ENCODE data around the gene TOMM7. TPM values are rescaled to one million over a fixed set of nuclear protein-coding genes. Genes with fewer than 3 reads are reported as not detected.

Gene TOMM7
- total RNA-seq, 4 donors from 2014 or later, result 141 to 303 (median 267) TPM

DNA sequence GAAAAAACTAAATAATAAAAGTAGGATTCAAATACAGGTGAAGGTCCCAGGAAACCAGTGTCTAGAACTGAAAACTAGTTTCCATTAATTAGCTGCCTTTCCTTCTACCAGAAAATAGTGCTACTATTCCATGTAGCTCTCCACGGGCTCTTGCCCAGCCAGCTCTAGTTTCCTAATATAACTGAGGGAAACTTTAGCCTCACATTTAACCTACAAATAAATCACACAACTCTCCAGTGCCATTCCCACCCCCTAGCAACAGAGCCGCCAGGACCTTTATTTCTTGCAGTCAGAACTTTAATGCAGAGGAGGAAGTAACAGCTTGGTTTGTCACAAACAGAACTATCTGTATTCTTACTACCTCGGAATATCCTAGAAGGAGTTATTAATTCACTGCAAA is 10.3 kb downstream of the TOMM7 start:
- 84% methylated on average over 3 of the region's 3 CpGs for WGBS
- no peaks in the 10 kb centered on the region for H3K9me3 ChIP-seq
- no peak overlapping the region for H3K4me3 ChIP-seq
- TF ChIP-seq, protein P1, sequence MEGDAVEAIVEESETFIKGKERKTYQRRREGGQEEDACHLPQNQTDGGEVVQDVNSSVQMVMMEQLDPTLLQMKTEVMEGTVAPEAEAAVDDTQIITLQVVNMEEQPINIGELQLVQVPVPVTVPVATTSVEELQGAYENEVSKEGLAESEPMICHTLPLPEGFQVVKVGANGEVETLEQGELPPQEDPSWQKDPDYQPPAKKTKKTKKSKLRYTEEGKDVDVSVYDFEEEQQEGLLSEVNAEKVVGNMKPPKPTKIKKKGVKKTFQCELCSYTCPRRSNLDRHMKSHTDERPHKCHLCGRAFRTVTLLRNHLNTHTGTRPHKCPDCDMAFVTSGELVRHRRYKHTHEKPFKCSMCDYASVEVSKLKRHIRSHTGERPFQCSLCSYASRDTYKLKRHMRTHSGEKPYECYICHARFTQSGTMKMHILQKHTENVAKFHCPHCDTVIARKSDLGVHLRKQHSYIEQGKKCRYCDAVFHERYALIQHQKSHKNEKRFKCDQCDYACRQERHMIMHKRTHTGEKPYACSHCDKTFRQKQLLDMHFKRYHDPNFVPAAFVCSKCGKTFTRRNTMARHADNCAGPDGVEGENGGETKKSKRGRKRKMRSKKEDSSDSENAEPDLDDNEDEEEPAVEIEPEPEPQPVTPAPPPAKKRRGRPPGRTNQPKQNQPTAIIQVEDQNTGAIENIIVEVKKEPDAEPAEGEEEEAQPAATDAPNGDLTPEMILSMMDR (IDR thresholded peaks at IDR 0.05), result no peak
- TF ChIP-seq EP300 (IDR thresholded peaks at IDR 0.05), result no peak
- TF ChIP-seq POLR2AphosphoS5 (IDR thresholded peaks at IDR 0.05), result no peak
- no peak for TF ChIP-seq POLR2A (IDR thresholded peaks at IDR 0.05; ENCODE audit: low read depth)
- intact Hi-C loops (cut with DNase I), result no loop called here
- H3K36me3 ChIP-seq, result peaks cover 9 to 68% (median 35%) of the 10 kb centered on the region in 4 donors
- no peak for DNase-seq (ENCODE audit: extremely low spot score)
- peaks cover 0 to 5% (median 2%) of the 10 kb centered on the region in 4 donors for H3K4me1 ChIP-seq
- no peaks in the 10 kb centered on the region for H3K27me3 ChIP-seq
- H3K27ac ChIP-seq (replicated peaks in 1 of 4), result no peak overlapping the region

DNA sequence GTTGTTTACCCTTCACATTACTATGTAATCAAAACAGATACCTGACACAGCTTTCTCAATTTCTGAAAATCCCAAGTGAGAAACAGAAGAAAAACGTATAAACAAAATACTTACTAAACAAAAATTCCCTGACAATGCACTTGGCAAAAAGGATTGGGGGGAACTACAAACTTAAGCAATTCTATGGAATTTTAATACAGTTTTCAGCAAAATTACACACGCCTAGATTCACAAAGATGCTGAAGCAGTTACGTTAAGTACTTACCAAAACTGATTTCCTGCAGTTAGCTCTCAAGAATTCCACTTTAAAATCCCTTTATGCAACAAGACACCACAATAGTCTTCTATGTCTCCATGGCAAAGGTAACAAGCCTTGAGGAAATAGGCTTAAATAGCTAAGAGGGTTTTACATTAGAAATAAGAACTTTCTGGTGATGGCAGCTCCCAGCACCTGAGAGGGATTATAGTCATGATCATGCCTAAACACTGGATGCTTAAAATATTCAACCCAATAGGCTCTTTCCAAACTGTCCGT is 10.8 kb downstream of the TOMM7 start:
- DNase-seq (ENCODE audit: extremely low spot score), result no peak
- intact Hi-C loops (cut with DNase I), result no loop called here
- WGBS, result 87% methylated on average over 4 of the region's 4 CpGs
- no peak overlapping the region for H3K4me3 ChIP-seq
- TF ChIP-seq POLR2A (IDR thresholded peaks at IDR 0.05; ENCODE audit: low read depth) (no peak), POLR2AphosphoS5 (IDR thresholded peaks at IDR 0.05) (no peak), EP300 (IDR thresholded peaks at IDR 0.05) (no peak)
- TF ChIP-seq, protein P1 (IDR thresholded peaks at IDR 0.05), result no peak
- H3K27me3 ChIP-seq, result no peaks in the 10 kb centered on the region
- peaks cover 0 to 3% (median under 1%) of the 10 kb centered on the region in 4 donors for H3K4me1 ChIP-seq
- no peak overlapping the region for H3K27ac ChIP-seq (replicated peaks in 1 of 4)
- H3K36me3 ChIP-seq, result peaks cover 8 to 62% (median 30%) of the 10 kb centered on the region in 4 donors
- H3K9me3 ChIP-seq, result no peaks in the 10 kb centered on the region

DNA sequence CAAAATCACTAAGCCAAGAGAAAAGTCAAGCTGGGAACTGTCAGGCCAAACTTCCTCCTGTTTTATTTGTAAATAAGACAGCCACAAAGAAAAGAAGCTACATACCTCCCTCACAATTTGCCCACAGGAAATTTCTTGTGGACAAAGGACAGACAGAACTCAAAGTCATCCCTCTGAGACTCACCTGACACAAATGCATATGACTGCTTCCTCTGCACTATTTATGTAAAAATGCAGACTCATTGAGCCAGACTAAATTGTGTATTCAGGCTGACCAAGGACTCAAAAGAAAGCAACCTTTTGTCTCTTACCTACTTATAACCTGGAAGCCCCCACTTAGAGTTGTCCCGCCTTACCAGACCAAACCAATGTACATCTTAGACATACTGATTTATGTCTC is 11.8 kb downstream of the TOMM7 start:
- TF ChIP-seq, protein P1 (IDR thresholded peaks at IDR 0.05), result no peak
- no peak for TF ChIP-seq EP300 (IDR thresholded peaks at IDR 0.05)
- TF ChIP-seq POLR2A (IDR thresholded peaks at IDR 0.05; ENCODE audit: low read depth), result no peak

DNA sequence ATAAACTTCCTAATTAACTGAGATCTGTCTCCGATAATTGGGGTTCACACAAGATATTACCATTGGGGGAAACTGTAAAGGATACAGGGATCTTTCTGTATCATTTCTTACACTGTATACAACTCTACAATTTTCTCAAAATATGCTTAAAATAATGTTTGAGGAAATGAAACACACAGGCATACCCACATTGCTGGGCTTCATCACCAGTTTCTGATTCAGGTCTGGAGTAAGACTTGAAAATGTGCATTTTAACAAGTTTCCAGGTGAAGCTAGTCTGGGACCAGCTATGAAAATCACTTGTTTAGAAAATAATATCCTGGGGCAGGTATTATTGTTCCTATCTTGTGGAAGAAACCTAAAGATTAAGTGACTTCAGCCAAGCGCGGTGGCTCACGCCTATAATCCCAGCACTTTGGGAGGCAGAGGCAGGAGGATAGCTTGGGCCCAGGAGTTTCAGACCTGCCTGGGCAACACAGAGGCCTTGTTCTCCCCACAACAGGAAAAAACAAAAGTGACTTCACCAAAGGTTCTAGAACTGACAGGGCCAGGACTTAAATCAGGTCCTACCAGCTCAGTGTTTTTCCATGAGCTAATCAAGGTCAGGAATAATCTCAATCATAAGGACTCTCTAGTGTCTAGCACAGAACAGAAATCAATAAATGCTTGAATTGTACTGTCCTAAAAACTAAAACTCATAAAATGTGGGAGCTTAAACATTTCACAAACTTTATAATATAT is 12.6 kb downstream of the TOMM7 start:
- no peaks in the 10 kb centered on the region for H3K9me3 ChIP-seq
- WGBS, result 90% methylated on average over 4 of the region's 4 CpGs
- no peak overlapping the region for H3K4me3 ChIP-seq

More for the DNA sequence above, 11.8 kb downstream of the TOMM7 start:
- intact Hi-C loops (cut with DNase I), result no loop called here
- no peaks in the 10 kb centered on the region for H3K27me3 ChIP-seq
- H3K27ac ChIP-seq (replicated peaks in 1 of 4), result no peak overlapping the region
- 94% methylated on average over 1 of the region's 1 CpG for WGBS
- no peak for DNase-seq (ENCODE audit: extremely low spot score)
- peaks cover 8 to 53% (median 25%) of the 10 kb centered on the region in 4 donors for H3K36me3 ChIP-seq
- no peak overlapping the region for H3K4me3 ChIP-seq
- no peaks in the 10 kb centered on the region for H3K9me3 ChIP-seq
- H3K4me1 ChIP-seq, result no peaks in the 10 kb centered on the region

More for the DNA sequence above, 12.6 kb downstream of the TOMM7 start:
- Histone ChIP-seq H3K4me1 (no peaks in the 10 kb centered on the region), H3K27me3 (no peaks in the 10 kb centered on the region), H3K27ac (replicated peaks in 1 of 4) (no peak overlapping the region), H3K36me3 (peaks cover 8 to 45% (median 18%) of the 10 kb centered on the region in 4 donors)
- intact Hi-C loops (cut with DNase I), result no loop called here
- TF ChIP-seq POLR2AphosphoS5 (IDR thresholded peaks at IDR 0.05) (no peak), POLR2A (IDR thresholded peaks at IDR 0.05; ENCODE audit: low read depth) (no peak), EP300 (IDR thresholded peaks at IDR 0.05) (no peak)
- TF ChIP-seq, protein P1 (IDR thresholded peaks at IDR 0.05), result no peak
- DNase-seq (ENCODE audit: extremely low spot score), result no peak
